ENCODE results near the gene RIPOR3. TPM values are rescaled to one million over a fixed set of nuclear protein-coding genes. Genes with fewer than 3 reads are reported as not detected.
"Not testable (repeated sequence)": the region's sequence is repeated elsewhere in the genome, so short reads cannot be mapped to it uniquely, and the experiment has no call there.

RIPOR3 gene
- total RNA-seq, 1 donor from 2014 or later = 1.7 TPM

GRCh38 chr20:50704971-50705370 lies 13.6 kb upstream of the RIPOR3 start:
- no peak for DNase-seq

GRCh38 chr20:50704514-50704913 lies 13.2 kb upstream of the RIPOR3 start:
- no peak for DNase-seq

GRCh38 chr20:50703651-50704438 lies 12.5 kb upstream of the RIPOR3 start:
- not testable (repeated sequence) for DNase-seq

- DNase-seq = no peak
Measured at GRCh38 chr20:50701041-50701963, 10.0 kb upstream of the RIPOR3 start.

GRCh38 chr20:50699688-50700087 lies 8.3 kb upstream of the RIPOR3 start:
- no peak for DNase-seq

GRCh38 chr20:50698255-50698654 lies 6.9 kb upstream of the RIPOR3 start:
- DNase-seq = not testable (repeated sequence)

GRCh38 chr20:50695135-50695872 lies 4.0 kb upstream of the RIPOR3 start:
- DNase-seq = no peak

- no peak for DNase-seq
Measured at GRCh38 chr20:50694379-50695134, 3.2 kb upstream of the RIPOR3 start.

GRCh38 chr20:50693001-50693400 lies 1.7 kb upstream of the RIPOR3 start:
- no peak for DNase-seq

GRCh38 chr20:50692552-50692933 lies 1.2 kb upstream of the RIPOR3 start:
- DNase-seq = no peak

- no peak for DNase-seq
Measured at GRCh38 chr20:50691573-50692551, 520 bp upstream of the RIPOR3 start.

GRCh38 chr20:50689864-50690649 lies 1.3 kb downstream of the RIPOR3 start:
- DNase-seq = no peak

GRCh38 chr20:50688256-50688975 lies 2.9 kb downstream of the RIPOR3 start:
- DNase-seq = no peak

- no peak for DNase-seq
Measured at GRCh38 chr20:50686821-50687220, 4.5 kb downstream of the RIPOR3 start.

GRCh38 chr20:50683570-50683969 lies 7.8 kb downstream of the RIPOR3 start:
- no peak for DNase-seq

GRCh38 chr20:50682947-50683530 lies 8.3 kb downstream of the RIPOR3 start:
- DNase-seq = no peak

- no peak for DNase-seq
Measured at GRCh38 chr20:50682065-50682464, 9.3 kb downstream of the RIPOR3 start.

GRCh38 chr20:50681359-50682064 lies 9.8 kb downstream of the RIPOR3 start:
- no peak for DNase-seq
